ENCODE data around the gene GAS2L3.

DNA sequence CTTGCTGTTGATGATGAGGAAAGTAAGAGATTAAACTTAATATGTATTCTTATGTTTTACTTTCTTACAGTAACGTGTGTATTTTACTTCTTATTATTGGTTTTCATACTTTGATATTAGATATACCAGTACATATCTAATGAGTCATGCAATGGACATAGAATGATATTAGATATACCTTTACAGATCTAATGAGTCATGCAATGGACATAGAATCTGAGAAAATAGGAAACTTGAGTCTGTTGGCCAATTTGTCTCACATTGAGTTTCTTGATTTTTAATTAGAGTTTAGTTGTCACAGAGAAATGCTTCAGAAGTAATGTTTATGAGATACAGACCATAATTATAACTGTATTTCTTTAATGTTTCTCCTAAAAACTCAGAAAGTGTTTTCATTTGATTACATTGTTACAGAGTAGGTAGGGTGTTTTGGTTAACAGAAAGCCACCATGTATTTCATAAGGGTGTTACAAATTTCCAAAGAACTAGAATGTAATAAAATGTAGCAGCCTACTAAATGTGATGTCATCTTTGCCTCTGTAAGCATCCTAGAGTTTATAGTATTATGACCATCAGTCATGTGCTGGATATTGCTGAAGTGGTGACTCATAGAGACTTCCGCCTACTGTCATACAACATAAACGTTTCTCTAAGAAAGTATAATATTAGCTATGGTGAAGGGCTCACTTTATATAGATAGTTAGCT is 3.0 kb downstream of the GAS2L3 start:
- TF ChIP-seq, protein P1, sequence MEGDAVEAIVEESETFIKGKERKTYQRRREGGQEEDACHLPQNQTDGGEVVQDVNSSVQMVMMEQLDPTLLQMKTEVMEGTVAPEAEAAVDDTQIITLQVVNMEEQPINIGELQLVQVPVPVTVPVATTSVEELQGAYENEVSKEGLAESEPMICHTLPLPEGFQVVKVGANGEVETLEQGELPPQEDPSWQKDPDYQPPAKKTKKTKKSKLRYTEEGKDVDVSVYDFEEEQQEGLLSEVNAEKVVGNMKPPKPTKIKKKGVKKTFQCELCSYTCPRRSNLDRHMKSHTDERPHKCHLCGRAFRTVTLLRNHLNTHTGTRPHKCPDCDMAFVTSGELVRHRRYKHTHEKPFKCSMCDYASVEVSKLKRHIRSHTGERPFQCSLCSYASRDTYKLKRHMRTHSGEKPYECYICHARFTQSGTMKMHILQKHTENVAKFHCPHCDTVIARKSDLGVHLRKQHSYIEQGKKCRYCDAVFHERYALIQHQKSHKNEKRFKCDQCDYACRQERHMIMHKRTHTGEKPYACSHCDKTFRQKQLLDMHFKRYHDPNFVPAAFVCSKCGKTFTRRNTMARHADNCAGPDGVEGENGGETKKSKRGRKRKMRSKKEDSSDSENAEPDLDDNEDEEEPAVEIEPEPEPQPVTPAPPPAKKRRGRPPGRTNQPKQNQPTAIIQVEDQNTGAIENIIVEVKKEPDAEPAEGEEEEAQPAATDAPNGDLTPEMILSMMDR (IDR thresholded peaks at IDR 0.05) = no peak
- TF ChIP-seq POLR2A (IDR thresholded peaks at IDR 0.05) = no peak

Measured in uterus (tissue), 2 donors.